NCI-H446 treated with DMSO at 0.1 percent for 48 hours (cell line): Measurements from ENCODE around the gene TUBG2.
A peak's percentile ranks its signal among the peaks of the same experiment; 100 is the strongest.
"Not testable (repeated sequence)": the region's sequence is repeated elsewhere in the genome, so short reads cannot be mapped to it uniquely, and the experiment has no call there.

Experiments
- DNase-seq: peaks from one replicate; lab custom pipeline; 2025; lab: John Stamatoyannopoulos, UW

Gene TUBG2

DNA sequence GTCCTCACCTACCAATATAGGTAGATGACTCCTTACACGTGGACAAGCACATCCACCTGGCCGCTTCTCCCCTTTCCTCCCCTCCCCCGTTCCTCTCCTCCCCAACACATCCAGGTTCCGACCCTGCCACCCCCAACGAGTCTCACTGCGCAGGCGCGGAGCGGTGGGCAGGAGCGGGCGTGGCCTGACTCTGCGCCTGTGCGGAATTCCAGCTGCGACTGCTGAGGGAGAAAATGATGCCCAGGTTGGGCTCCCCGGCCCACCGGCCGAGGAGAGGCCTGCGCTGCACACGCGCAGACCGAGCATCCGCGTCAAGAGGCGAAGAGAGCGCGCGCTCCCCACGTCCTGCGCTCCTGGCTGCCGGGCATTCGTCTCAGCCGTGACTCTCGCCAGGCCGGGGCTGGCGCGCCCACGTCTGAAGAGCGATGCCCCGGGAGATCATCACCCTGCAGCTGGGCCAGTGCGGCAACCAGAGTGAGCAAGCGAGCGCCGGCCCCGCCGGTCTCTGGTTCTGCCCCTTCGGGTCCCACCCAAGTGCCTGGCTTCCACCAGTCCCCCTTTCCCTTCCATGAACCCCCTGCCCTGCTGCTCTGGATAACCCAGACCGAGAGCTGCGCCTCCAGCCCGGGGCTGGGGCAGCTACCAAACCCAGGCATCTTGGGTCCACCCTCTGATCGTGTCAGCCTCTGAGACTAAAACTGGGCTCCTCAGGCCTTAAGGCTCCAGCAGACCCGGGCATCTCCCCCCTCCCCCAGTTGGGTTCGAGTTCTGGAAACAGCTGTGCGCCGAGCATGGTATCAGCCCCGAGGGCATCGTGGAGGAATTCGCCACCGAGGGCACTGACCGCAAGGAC lies at the start of gene TUBG2:
Gene TUBG2, plus strand, starts transcription at position 206 of the 853 bp plus-strand sequence. Its CDS starts 220 bp downstream, at position 426.
- peak; percentile 62 for DNase-seq

DNA sequence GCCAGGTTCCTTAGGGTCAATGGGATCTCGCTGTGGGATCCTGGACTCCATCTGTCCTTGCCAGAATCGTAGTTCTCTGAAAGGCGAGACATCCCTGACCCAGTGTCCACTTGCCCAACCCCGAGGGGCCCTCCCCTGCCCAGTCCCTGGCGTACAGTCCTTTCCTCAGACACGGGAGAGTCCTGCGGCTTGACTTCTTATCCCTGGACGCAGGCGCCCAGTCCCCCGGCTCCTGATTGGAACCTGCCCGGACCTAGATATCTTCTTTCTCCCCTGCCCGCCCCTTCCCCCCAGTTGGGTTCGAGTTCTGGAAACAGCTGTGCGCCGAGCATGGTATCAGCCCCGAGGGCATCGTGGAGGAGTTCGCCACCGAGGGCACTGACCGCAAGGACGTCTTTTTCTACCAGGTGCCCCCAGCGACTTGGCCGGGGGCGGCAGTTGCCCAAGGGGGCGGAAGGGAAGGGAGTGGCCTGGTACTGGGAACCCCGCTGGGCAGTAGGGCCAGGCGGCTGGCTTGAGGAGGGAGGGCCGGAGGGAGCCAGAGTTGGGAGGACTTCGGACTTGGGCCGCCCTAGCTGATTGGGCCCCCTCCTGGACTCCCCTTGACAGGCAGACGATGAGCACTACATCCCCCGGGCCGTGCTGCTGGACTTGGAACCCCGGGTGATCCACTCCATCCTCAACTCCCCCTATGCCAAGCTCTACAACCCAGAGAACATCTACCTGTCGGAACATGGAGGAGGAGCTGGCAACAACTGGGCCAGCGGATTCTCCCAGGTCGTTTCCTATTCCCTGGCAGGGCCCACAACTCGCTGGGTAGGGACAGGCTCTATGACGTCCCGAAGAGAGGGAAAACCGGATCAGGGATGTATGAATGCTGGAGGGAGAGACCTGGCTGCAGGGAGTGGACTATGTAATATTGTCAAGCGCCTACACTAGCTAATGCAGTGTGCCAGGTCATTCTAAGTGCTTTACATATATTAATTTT lies 49.0 kb upstream of the TUBG2 start:
- DNase-seq = not testable (repeated sequence)

DNA sequence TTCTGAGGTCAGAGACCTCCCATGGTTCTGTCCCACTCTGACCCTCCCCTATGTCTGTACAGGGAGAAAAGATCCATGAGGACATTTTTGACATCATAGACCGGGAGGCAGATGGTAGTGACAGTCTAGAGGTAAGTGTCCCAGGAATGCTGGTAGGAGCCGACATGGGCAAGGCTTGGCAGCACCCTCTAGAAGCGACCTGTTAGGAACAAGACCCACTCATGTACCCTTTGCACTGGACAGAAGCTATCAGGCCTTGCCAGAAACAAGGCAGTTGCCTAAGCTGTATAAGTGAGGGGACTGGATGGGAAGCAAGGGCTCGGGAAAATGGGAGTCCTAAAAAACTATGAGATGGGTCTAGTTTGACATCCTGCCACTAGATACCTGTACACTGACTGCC lies 47.1 kb upstream of the TUBG2 start:
- no peak for DNase-seq

DNA sequence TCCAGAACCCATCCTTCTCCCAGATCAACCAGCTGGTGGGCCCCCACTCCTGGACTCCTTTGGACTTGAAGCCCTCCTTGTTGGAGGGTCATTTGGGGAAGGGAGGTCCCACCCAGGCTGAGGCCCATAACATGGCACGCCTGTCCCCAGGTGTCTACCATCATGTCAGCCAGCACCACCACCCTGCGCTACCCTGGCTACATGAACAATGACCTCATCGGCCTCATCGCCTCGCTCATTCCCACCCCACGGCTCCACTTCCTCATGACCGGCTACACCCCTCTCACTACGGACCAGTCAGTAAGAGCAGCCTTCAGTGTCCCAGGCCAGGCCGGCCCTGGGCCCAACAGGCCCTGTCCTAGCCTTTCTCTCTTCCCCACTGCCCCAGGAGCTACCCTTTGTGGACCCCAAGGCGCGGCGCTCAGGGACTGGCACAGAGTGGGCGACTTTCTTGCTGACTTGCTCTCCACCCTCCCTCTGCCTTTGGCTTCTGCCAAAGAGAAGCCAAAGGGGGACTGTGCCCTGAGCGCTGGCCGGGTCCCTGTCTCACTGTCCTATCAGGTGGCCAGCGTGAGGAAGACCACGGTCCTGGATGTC lies 45.3 kb upstream of the TUBG2 start:
- DNase-seq = no peak

DNA sequence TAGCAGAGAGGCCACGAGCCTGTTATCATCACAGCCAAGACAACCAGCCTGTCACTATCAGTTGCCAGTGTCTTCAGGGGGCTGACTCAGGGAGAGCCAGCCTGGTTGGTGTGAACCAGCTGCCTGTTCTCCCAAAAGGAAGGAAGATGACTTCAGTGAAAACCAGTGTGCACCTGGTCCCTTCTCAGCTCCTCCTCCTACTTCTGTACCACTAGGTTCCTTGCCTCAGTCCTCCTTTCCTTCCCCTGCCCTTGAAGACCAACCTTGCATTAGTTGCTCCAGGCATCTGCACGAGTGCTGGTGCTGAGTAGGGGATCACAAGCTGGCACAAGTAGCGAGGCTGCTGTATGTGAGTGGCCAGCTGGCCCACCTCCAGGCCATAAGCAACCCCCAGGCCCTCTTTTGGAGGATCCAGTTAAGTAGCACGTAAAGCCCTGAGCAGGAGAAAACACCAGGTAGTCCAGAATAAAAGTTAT lies 41.1 kb upstream of the TUBG2 start:
- no peak for DNase-seq

DNA sequence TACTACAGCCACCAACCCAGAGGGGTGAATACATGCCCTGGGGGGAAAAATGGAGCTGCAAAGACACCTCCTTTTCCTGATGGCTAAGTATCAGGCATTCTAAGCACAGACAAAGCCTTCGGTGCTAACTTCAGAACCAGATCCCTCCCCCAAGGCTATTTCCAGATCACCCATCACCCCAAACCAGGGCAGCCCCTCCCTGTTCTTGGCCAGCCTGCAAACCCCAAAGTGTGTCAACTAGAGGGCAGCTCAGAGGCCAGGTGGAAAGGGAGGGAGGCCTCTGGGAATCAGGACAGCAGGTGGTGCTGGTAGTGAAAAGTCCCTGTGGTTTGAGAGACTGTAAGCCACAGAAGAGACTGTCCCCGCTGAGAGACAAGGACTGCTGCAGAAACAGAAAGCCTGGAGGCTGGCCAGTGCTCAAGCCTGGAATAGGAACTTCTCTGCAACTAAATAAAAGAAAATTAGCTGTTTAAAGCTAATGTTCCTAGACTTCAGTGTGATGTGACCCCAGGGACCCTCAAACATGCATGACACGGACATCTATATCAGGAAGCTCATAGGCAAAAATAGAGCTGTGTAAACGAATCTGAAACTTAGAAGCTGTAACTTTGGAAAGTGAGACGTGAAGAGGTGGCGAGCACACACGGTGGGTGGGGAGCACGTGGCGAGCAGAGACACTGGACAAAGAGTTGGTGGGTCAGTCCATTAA lies 40.5 kb upstream of the TUBG2 start:
- no peak for DNase-seq

DNA sequence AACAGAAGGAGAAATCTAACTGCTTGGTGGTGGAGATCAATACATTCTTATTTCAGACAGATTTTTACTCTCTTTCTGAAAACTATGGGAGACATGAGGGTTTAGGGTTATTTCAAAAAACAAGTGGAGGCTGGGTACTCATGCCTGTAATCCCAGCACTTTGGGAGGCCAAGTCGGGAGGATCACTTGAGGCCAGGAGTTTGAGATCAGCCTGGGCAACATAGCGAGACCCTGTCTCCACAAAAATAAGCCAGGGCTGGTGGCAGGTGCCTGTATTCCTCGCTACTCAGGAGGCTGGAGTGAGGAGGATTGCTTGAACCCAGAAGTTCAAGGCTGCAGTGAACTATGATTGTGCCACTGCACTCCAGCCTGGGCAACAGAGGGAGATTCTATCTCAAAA lies 37.1 kb upstream of the TUBG2 start:
- not testable (repeated sequence) for DNase-seq

DNA sequence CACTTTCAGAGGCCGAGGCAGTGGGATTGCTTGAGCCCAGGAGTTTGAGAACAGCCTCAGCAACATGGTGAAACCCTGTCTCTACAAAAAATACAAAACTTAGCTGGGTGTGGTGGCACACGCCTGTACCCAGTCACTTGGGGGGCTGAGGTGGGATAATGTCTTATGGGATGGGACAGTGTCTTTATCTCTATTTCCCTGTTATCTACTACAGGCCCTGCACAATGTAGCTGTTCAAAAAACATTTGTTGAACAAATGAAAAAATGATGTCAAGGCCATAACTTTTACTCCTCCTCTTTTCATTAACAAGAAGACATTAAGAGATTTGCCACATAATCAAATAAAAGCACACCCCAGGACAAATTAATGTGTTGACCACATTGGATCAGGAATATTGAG lies 35.8 kb upstream of the TUBG2 start:
- no peak for DNase-seq

DNA sequence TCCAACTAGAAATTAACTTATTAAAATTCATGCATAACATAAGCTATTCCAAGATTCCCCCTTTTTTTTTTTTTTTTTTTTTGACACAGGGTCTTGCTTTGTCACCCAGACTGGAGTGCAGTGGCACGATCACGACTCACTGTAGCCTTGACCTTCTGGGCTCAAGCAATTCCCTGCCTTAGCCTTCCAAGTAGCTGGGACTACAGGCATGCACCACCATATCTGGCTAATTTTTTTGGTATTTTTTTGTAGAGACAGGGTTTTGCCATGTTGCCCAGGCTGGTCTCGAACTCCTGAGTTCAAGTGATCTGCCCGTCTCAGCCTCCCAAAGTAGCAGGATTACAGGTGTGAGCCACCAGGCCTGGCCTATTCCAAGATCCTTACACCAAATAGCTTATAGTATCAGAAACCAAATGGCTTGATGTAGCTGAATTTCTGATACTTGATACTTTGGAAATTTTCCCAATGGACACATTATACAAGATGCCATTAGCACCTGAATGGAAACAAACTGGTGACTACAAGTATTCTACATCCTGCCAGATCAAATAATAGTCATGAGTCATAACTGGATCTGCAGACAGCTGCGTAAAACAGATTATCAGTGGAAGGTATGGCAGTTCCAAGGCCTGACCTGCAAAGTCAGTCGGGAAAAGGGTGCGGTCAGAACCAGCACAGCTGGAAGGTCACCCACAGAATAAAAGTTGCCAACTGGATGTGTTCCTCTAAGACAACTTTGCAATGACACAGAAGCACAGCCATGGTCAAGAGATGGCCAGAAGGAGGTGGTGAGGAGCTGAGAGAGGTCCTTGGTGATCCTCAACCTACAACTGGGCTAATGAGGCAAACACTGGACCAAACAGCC lies 35.1 kb upstream of the TUBG2 start:
- no peak for DNase-seq

DNA sequence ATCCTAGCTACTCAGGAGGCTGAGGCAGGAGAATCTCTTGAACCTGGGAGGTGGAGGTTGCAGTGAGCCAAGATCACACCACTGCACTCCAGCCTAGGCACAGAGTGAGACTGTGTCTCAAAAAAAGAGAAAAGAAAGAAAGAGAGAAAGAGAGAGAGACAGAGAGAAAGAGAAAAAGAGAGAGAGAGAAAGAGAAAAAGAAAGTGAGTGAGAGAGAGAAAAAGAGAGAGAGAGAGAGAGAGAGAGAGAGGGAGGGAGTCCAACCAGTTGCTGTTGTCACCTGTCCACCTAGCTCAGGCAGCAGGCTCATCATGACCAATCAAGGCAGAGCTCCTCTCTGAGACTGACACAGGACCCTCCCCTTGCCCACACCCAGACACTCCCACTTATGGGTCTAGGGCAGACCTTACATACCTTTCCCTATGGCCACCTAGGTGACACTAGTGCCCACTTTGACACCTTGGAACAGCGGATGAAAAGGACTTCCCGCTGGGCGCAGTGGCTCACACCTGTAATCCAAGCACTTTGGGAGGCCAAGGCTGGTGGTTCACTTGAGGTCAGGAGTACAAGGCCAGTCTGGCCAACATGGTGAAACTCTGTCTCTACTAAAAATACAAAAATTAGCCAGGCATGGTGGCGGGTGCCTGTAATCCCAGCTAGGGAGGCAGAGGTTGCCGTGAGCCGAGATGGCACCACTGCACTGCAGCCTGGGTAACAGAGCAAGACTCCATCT lies 31.9 kb upstream of the TUBG2 start:
- not testable (repeated sequence) for DNase-seq

DNA sequence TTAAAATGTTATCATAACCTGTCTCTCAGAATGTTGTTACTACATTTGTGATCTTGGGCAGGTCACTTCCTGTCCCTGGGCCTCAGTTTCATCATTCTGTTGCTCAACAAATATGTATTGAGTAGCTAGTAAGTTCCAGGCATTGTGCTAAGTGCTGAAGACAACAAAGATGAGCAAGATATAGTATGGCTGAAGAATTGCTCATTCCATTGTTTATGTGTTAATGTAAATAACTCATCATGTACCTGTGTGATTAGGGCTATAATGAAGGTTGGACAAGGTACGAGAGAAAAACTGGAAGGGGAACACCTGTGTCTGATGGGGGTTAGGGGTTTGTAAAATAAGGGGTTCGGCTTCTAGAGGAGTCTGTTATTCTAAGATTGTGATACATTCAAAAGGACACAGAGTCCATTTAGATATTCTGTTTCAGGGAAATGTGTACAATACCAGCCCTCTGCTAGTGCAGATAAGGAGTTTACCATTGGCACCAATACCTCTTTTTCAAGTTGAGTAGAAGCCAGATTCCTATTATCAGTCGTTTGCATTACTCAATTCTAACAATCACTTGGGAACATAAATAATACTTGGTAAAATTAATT lies 29.6 kb upstream of the TUBG2 start:
- DNase-seq = no peak

DNA sequence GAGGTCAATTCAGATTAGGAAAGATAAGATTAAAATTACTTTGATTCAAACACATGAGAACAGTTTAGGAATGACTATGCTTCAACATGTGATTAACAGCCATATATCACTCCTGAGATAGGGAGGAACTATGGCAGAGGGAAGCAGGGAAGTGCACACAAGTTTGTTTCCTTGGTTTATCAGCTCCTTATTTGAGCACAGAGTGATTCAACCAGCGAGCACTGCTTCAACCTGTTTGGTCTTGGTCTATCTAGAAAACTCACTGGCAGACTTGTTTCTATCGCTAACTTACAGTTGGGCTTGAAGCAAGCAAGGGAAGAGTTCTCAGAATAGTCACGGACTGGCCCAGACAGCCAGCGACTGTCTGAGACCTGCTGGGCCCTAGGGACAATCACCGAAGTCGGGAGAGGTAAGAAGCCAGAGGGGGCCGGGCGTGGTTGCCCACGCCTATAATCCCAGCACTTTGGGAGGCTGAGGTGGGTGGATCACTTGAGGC lies 26.1 kb upstream of the TUBG2 start:
- DNase-seq = no peak

DNA sequence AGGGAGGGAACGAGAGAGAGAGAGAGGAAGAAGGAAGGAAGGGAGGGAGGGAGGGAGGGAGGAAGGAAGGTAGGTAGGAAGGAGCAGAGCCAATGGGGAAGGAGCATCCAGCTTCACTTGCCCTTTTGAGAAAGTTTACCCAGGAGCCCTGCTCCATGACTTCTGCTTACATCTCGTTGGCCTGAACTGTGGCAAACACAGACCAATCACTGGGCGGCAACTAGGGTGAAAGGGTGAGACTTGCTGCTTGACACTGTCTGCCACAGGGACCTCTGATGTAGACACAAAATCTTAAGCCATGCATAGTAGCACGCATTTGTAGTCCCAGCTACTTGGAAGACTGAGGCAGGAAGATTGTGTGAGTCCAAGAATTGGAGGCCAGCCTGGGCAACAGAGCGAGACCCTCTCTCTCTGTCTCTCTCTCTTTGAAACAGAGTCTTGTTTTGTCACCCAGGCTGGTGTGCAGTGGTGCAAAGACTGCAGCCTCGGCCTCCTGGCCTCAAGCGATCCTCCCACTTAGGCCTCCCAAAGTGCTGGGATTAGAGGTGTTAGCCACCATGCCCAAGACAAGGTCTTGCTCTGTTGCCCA lies 19.5 kb upstream of the TUBG2 start:
- no peak for DNase-seq

DNA sequence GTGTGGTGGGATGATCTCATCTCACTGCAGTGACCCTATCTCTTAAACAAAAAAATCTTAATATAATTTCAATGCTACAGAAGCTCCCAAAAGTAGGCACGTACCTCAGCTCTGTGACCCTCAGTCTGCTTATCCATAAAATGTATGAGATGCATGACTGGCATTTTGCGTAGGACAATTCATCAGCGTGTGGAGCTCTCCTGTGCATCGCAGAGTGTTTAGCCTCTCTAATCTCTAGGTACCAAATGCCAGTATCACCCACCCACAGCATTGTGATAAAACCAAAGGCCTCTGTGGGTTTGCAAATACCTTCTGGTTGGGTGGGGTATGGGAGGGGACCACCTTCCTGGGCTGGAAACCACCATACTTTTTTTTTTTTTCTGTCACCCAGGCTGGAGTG lies 19.0 kb upstream of the TUBG2 start:
- no peak for DNase-seq

DNA sequence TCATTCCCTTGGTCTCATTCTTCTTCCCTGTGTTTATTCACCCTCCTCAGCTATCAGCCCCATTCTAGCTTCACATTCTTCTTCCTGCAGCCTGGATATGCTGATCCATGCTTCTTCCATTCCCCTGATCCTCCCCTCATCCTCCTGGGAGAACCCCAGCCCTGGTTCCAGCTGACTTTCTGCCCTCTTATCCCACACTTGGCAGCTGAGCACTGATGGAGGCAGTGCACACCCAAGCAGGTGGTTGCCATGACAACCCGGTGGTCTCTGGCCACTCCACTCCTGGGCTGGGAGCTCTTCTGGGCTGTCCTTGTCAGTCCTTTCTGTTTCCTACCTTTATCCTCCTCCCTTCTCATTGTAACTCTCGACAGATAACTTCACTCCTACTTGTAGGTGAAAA lies 16.7 kb upstream of the TUBG2 start:
- DNase-seq = no peak

DNA sequence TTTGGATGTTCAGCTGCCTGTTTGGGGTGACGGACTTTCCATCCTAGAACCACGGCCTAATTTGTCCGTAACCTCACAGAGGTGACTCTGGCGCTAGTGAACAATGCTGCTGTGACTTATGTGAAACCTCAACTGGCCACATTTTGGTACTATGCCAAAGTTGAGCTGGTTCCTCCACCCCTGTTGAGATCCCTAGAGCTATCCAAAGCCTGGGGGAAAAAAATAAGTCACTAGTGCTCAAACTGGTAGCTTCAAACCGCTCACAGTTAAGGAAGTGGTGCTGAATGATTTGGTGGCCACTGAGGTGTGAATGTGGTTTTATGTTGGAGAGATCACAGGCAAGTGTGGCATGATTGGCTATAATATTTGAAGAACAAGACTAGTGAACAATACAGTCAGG lies 11.3 kb upstream of the TUBG2 start:
- DNase-seq = no peak

DNA sequence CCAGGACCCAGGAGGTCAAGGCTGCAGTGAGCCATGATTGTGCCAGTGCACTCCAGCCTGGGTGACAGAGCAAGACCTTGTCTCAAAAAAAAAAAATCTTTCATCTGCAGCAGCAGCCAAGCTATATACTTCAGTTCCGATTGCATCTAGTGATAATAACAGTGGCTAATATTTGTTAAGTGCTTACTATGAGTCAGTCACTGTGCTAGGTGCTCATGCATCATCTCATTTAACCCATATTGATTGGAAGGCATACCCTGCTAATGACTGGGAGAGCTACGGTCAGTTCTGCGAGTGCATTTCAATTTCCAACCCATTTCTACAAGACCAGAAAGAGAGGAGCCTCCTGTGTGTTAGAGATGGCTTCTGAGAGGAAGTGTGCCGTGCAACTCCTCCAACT lies 7.7 kb upstream of the TUBG2 start:
- DNase-seq = no peak

DNA sequence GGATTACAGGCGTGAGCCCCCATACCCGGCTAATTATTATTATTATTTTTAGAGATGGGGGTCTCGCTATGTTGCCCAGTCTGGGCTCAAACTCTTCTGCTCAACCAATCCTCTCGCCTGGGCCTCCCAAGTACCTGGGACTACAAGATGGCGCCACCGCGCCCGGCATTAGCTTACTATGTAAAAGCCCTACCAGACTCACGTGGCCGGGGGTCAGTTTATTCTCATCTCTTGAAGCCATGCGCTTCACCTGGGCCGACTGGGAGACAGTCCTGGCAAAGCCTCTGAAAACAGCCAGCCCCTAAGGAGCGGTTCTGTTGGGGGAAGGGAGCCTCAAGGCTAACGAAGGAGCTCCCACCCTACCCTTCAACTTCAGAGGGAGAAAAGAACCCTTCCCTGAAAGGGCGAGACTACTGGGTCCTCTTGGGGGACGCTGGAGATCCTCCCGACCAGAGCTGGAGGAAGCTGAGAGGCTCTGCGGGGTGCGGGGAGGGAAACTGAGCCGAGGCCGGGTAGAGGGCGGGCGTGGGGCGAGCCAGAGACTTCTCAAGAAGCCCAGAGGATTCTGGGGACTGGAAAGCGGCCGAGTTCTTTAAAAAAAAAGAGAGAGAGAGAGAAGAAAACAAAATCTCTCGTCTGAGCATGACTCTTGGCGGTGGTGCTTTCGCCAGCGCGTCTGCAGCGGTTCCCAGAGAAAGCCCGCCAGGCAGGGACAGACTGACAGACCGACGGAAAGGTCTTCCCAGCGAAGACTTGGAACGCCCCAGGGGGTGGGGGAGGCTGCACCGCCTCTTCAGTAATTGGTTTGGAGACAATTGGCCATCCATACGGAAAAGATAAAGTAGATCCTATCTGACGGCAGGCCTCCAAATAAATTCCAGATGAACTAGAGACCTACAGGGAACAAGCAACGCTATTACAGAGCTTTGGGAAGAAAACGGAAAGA lies 5.6 kb upstream of the TUBG2 start:
- DNase-seq = no peak
